GM19025 (cell line): ENCODE results near the gene FASTK.

ENCODE experiments used
- ATAC-seq: cut with Tn5 transposase; IDR thresholded peaks from one replicate; pipeline ENCODE4 v1.9.1; 2021; ENCODE audit warnings: mild to moderate bottlenecking, low read depth, moderate library complexity; ENCODE audit not compliant: unreplicated experiment

The FASTK gene

GRCh38 chr7:151118108-151119054 is 37.8 kb upstream of the FASTK start:
- no peak for ATAC-seq

GRCh38 chr7:151117565-151117964 is 37.0 kb upstream of the FASTK start:
- ATAC-seq = no peak

DNA sequence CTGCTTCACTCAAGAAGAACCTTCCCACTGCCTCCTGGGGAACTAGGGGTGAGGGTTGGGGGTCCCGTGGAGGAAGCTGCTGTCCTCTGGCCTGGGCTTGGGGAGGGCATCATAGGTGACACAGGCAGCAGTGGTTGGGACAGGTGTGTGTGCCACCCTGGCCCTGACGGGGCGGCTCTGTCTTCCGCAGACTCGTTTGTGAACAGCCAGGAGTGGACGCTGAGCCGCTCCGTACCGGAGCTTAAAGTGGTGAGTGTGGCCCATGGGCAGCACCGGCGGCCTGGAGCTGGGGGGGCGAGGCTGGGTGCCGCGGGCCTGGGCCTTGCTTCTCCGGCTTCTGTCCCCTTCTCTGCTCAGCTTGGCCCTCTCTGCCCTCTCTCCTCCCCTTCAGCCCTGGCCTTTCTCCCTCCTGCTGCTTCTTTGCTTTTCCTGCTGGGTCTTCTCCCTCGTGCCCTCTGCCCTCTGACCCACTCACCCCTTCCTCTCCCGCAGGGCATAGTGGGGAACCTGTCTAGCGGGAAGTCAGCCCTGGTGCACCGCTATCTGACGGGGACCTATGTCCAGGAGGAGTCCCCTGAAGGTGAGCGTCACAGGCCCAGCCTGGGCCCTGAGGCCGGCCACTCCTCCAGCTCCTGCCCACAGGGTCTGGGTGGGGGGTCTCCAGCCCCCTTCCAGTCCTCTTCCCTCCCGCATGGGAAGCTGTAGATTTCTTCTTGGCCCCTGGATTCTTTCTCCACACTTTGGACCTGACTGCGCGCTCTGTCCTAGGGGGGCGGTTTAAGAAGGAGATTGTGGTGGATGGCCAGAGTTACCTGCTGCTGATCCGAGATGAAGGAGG is 36.2 kb upstream of the FASTK start:
- no peak for ATAC-seq

- no peak for ATAC-seq
Measured at GRCh38 chr7:151115836-151116418, 35.3 kb upstream of the FASTK start.

GRCh38 chr7:151115121-151115835 is 34.7 kb upstream of the FASTK start:
- ATAC-seq = no peak

GRCh38 chr7:151114151-151115090 is 33.8 kb upstream of the FASTK start:
- no peak for ATAC-seq

DNA sequence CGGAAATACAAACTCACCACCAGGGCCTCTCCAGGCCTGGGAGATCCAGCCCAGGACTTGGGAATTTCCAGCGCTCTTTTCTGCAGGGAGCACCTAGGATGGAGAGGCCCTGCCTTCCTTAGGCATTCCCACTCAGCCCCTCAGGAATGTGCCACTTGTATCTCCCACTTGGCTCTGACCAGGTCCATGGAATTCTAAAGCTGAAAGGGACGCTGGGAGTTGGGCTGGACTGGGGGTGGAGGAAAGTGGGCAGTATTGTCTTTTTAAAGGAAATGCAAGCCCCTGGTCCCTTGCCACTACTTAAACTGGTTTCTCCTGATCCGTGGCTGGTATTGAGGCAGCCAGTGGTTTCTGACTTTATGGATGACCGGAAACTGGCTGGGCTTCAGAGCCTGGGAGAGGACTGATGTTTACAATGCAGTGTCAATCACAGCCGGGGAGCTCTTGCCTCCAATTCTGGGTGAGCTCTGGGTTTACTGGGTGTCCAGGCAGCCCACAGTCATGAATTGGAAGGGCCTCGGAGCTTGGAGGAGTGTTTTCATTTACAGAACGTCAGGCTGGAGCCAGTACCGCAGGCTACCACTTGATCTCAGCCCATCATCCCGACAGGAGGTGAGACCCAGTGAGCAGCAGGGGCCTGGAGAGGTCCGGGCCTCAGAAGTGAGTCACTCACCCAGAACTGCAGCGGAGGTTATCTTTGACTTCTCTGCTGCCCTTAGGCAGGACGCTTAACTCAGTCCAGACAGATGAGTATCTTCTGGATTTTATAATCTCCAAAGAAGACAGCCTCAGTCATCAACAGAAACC is 32.9 kb upstream of the FASTK start:
- ATAC-seq = no peak

DNA sequence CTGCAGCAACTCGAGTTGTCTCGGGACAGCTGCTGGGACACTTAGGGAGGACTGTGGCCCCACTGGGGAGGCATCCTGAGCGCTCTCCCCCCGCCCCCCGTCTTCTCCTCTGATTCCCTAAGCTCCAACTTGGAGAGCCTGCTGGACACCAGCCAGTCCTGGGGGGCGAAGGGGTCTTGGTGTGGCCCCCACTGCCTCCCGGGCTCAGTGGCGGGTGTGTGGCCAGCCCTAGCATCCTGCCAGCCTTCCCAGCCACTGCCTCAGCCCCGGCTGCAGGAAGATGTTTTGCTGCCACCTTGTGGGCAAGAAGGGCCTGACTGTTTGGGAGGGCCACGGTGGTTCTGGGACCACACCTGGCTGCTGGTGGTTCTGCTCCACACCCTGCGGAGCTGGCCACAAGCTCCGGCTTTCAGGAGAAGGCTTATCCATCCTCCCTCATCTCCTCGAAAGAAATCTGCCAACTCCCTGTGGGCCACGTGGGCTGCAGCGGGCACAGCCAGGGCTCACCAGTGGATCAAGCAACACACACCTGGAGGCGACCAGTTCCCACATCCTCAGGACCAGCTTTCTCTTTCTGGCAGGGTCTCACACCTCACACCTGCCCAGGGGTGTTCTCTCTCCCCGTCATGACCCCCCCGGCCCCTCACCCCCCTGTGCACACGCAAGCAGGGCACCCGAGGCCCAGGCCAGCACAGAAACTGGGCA is 30.5 kb upstream of the FASTK start:
- peak; percentile 75 for ATAC-seq

DNA sequence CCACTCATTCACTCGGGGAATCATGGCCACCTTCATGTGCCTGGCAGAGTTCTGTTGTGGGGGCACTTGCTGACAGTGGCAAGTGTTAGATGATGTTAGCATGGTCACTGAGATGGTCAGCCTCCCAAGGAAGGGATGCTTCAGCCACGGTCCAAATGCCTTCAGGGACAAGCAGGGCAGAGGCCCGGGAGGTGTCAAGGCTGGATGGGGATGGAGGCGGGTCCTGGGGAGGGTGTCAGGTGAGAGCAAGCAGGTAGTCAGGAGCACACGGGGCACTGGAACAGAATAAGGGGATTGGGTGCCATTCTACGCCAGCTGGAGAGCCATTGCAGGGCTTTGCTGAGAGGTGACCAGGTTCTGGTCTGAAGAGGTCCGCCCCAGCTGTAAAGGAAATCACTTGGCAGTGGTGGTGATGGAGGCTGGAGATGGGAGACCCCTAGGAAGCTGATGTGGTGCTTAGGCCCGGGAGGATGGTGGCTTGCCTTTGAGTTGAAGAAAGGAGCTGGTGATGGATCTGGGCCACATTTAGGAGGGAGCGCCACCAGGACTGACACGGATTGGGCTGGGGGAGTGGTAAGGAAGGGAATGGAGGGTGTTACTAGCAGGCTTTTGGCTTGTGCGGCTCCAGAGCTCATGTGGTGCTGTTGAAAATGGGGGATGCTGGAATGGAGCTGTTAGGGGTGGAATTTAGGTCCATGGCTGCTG is 29.8 kb upstream of the FASTK start:
- ATAC-seq = no peak

DNA sequence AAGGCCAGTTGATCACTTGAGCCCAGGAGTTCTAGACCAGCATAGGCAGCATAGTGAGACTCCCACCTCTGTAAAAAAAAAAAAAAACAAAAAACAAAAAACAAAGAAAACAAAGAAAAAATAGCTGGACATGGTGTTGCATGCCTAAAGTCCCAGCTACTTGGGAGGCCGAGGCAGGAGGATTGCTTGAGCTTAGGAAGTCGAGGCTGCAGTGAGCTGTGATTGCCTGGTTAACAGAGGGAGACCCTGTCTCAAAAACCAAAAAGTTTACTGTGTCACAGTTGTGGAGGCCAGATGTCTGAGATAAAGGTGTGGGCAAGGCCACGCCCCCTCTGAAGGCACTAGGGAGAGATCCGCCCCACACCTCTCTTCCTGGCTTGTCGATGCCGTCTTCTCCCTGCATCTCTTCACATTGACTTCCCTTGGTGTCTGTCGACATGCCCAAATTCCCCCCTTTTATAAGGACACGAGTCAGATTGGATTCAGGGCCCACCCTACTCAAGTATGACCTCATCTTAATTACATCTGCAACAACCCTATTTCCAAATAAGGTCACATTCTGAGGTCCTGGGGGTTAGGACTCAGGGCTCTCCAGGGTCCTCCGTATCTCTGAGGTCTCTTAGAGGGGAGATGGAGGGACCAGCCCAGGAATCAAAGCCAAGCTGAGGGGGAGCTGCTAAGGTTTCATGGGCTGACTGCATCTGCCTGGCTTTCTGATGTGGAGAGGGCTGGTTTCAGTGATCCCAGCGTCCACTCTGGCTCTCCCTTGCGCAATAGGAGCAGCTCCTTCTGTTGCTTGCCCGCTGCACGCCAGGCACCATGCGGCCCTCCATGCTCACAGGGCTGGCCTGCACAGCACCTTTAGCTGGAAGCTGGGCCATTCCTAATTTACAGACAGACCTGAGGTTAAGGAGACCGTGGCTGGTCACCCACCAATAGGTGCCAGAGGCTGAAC is 28.8 kb upstream of the FASTK start:
- no peak for ATAC-seq

DNA sequence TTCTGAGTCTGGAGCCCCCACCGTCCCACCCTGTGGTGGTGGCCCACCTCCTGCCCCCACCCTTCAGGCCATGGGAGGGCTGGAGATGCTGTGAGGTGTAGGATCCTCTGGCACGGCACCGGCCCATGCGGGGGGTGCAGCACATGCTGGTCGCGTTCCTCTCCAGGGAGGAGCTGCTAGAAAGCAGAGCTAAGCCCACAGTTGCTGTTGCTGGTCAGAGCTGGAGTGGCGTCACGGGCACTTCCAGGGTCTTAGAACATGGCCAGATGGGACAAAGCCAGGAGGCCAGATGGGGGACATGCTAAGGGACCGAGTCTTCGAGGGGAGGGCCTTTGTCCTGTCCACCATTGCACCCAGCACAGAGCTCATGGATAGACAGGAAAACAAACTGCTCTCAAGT is 27.3 kb upstream of the FASTK start:
- no peak for ATAC-seq

GRCh38 chr7:151104411-151105235 is 24.0 kb upstream of the FASTK start:
- no peak for ATAC-seq

- ATAC-seq = no peak
Measured at GRCh38 chr7:151103973-151104372, 23.4 kb upstream of the FASTK start.

DNA sequence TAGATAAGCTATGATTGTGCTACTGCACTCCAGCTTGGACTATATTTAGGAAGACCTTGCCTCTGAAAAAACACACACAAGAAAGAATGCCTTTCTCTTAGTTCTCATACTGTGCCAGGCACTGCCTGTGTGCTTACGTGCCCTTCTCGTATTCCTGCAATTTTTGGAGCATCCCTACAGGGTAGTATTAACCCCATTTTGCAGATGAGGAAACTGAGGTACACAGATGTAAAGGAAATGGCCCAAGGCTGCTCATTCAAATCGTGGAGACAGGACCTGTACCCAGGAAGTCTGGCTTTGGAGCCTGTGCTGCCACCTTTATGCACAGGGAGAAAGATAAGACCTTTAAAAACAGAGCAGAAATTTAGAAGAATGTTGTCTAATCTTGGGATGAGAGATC is 22.4 kb upstream of the FASTK start:
- no peak for ATAC-seq

DNA sequence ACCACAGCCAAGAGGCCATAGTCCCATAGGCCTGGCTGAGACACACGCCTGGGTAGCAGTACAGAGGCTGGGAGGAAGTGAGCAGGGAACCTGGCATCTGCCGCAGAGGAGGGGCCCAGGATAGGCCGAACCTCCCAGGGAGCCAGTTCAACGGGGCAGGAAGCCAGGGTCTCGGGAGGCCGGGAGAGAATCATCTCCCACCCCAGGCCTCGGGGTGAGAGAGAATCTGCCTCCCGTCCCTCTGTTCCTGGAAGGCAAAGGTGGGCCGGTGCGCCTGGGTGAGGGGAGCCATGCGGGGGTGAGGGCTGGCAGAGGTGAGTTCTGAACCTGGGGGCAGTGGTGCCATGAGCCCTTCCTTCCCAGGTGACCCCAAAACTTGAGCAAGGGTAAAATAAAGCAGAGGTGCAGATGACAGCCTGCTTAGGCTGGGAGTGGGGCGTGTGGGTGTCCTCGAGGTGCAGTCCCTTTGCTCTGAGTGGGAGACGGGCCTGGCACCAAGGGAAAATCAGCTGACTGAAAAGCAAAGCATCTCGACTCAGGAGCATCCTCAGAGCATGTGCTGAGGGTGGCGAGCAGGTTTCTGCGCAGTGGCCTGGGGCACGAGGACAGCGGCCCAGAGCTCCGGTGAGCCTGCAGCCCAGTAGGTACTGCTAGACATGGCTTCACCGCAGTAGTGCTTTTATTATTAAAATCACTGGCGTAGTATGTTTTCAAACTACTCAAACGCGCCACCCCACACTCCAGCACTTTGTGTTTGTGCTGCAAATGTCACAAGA is 21.2 kb upstream of the FASTK start:
- ATAC-seq = no peak
